Smooth muscle cell (in vitro differentiated cells): ENCODE measurements around the gene MARCHF6. TPM values are rescaled to one million over a fixed set of nuclear protein-coding genes. Genes with fewer than 3 reads are reported as not detected.

Source experiments
- DNase-seq: peaks from one replicate; lab custom pipeline; 2025; ENCODE audit not compliant: unreplicated experiment; lab: John Stamatoyannopoulos, UW
- H2AFZ ChIP-seq: fragments of 200-600 bp; sonication (generic); 2 replicates; pipeline ENCODE4 v1.6.0; 2016; ENCODE audit warnings: antibody characterized with exemption, low read depth, mild to moderate bottlenecking
- H3F3A ChIP-seq: fragments of 200-600 bp; sonication (generic); 2 replicates; pipeline ENCODE4 v1.6.0; 2017; ENCODE audit warnings: antibody characterized with exemption, low read depth
- H3K27ac ChIP-seq: fragments of 200-600 bp; sonication (generic); 2 replicates; pipeline ENCODE4 v1.5.1; 2016; ENCODE audit warnings: low read depth, mild to moderate bottlenecking
- H3K27me3 ChIP-seq: fragments of 200-600 bp; sonication (generic); 2 replicates; pipeline ENCODE4 v1.6.1; 2016; ENCODE audit warnings: low read depth, mild to moderate bottlenecking
- H3K36me3 ChIP-seq: fragments of 200-600 bp; sonication (generic); 2 replicates; pipeline ENCODE4 v1.5.1; 2016; ENCODE audit warnings: low read depth
- H3K4me1 ChIP-seq: fragments of 200-600 bp; sonication (generic); 2 replicates; pipeline ENCODE4 v1.5.1; 2016; ENCODE audit warnings: low read depth
- H3K4me2 ChIP-seq: fragments of 200-600 bp; sonication (generic); 2 replicates; pipeline ENCODE4 v1.6.0; 2016; ENCODE audit warnings: mild to moderate bottlenecking
- H3K4me3 ChIP-seq: fragments of 200-600 bp; sonication (generic); 2 replicates; pipeline ENCODE4 v1.5.1; 2016; ENCODE audit warnings: mild to moderate bottlenecking
- H3K79me2 ChIP-seq: fragments of 200-600 bp; sonication (generic); 2 replicates; pipeline ENCODE4 v1.6.0; 2016; ENCODE audit warnings: low read depth, mild to moderate bottlenecking
- H3K9ac ChIP-seq: fragments of 200-600 bp; sonication (generic); 2 replicates; pipeline ENCODE4 v1.6.0; 2016; ENCODE audit warnings: low read depth
- H3K9me3 ChIP-seq: fragments of 200-600 bp; sonication (generic); replicated peaks from 2 replicates; pipeline ENCODE4 v1.5.1; 2016; ENCODE audit warnings: low read depth
- H4K20me1 ChIP-seq: fragments of 200-600 bp; sonication (generic); 2 replicates; pipeline ENCODE4 v1.6.0; 2016; ENCODE audit warnings: low read depth
- WGBS: methylation state at CpG from one replicate; pipeline ENCODE4 v1.1.7; 2016; ENCODE audit warnings: low lambda C conversion rate; 5-methylcytosine and 5-hydroxymethylcytosine counted together
- polyA plus RNA-seq: library from polyadenylated mRNA; unstranded; fragments of >200 nt; fragmentation: Nextera tagmentation; extraction: Ambion mirVana; gene quantifications from 2 replicates; pipeline ENCODE4 v1.2.1, GENCODE V29; 2016
- total RNA-seq: library from RNA; depleted of rRNA; stranded (reverse); fragments of >200 nt; gene quantifications from 2 replicates; pipeline ENCODE4 v1.2.3, GENCODE V29; 2014
- TF ChIP-seq, protein P1 (sequence below): fragments of 200-600 bp; sonication (generic); IDR thresholded peaks from 2 replicates; pipeline ENCODE4 v1.5.1; 2017; ENCODE audit warnings: borderline replicate concordance, mild to moderate bottlenecking, antibody characterized with exemption; ENCODE audit not compliant: insufficient read depth, poor library complexity, severe bottlenecking

The MARCHF6 gene
- total and polyA plus RNA-seq, 2 experiments from 2014 or later, result 70.0 to 106 TPM

GRCh38 chr5:10348258-10348657 lies 5.2 kb upstream of the MARCHF6 start:
- H3K79me2 ChIP-seq, result no peaks in the 10 kb centered on the region
- 97% methylated on average over 2 of the region's 2 CpGs for WGBS
- H4K20me1 ChIP-seq, result no peaks in the 10 kb centered on the region
- no peak overlapping the region for H3K9ac ChIP-seq
- H3K27ac ChIP-seq, result no peak overlapping the region
- no peaks in the 10 kb centered on the region for H3K27me3 ChIP-seq
- no peak overlapping the region for H3K4me3 ChIP-seq
- H3F3A ChIP-seq, result peaks cover 6% of the 10 kb centered on the region
- H3K9me3 ChIP-seq, result no peaks in the 10 kb centered on the region
- H3K4me2 ChIP-seq, result no peak overlapping the region
- no peak overlapping the region for H2AFZ ChIP-seq
- peaks cover 3% of the 10 kb centered on the region for H3K4me1 ChIP-seq
- H3K36me3 ChIP-seq, result no peaks in the 10 kb centered on the region
- DNase-seq, result no peak
- TF ChIP-seq, protein P1, sequence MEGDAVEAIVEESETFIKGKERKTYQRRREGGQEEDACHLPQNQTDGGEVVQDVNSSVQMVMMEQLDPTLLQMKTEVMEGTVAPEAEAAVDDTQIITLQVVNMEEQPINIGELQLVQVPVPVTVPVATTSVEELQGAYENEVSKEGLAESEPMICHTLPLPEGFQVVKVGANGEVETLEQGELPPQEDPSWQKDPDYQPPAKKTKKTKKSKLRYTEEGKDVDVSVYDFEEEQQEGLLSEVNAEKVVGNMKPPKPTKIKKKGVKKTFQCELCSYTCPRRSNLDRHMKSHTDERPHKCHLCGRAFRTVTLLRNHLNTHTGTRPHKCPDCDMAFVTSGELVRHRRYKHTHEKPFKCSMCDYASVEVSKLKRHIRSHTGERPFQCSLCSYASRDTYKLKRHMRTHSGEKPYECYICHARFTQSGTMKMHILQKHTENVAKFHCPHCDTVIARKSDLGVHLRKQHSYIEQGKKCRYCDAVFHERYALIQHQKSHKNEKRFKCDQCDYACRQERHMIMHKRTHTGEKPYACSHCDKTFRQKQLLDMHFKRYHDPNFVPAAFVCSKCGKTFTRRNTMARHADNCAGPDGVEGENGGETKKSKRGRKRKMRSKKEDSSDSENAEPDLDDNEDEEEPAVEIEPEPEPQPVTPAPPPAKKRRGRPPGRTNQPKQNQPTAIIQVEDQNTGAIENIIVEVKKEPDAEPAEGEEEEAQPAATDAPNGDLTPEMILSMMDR, result no peak

DNA sequence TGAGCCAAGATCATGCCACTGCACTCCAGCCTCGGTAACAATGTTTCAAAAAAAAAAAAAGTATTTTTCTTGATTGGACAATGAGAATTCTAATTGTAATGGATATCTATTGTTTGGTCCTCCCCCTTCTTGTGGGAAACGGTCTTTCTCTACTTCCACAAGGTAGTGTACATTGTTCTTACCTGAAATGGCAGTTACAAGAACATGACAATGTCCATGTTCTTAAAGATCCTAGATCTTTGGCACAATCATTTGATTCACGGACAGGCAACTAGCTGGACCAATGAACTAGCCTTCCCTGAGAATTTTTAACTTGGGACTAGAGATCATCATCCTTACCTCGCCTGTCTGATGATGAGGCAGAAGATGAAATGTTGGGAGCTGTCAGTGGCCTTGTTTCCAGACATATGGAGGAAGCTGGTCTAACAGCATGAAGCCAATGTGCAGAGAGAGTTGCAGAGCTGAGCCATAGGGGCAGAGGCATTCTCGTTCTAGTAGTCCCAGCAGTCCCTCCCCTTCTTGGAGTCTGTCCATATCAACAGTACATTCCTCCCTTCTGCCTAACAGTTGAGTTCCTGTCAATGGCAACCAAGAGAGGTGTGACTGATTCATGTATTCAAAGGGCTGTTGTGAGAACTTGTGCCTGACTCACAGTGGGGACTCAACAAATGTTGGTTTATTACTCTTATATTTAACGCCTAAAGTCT lies 2.1 kb upstream of the MARCHF6 start:
- H3K4me2 ChIP-seq, result no peak overlapping the region
- no peaks in the 10 kb centered on the region for H3K9me3 ChIP-seq
- H4K20me1 ChIP-seq, result peaks cover 20% of the 10 kb centered on the region
- DNase-seq, result no peak
- H3K79me2 ChIP-seq, result peaks cover 28% of the 10 kb centered on the region
- 89% methylated on average over 6 of the region's 6 CpGs for WGBS
- H3K9ac ChIP-seq, result no peak overlapping the region
- no peak overlapping the region for H3K27ac ChIP-seq
- H2AFZ ChIP-seq, result no peak overlapping the region
- no peak overlapping the region for H3K4me3 ChIP-seq
- no peaks in the 10 kb centered on the region for H3K36me3 ChIP-seq
- TF ChIP-seq, protein P1, result no peak
- peaks cover 6% of the 10 kb centered on the region for H3F3A ChIP-seq
- no peaks in the 10 kb centered on the region for H3K27me3 ChIP-seq
- H3K4me1 ChIP-seq, result peaks cover 13% of the 10 kb centered on the region

DNA sequence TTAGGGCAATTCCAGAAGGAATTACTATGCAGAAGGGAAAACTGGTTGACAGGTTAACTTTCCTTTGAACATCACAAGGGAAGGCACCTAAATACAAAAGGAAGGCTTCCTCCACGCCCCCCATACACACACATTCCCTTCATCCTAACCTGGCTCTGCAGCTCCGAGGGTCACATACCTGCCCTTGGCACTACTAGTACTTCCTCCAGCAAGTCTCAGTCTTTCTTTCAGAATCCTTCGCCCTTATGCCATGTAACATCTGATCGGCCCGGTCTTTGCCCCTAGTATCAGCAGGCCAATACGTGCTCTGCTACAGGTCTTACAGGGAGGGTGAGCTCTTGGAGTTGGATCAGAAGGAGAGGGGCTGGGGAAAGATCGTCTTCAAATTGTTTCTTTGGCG lies 1.6 kb upstream of the MARCHF6 start:
- Histone ChIP-seq H3K79me2 (peaks cover 34% of the 10 kb centered on the region), H3K4me3 (no peak overlapping the region), H3K27me3 (no peaks in the 10 kb centered on the region), H3K27ac (peak overlapping the region; percentile 92), H2AFZ (no peak overlapping the region), H3K36me3 (no peaks in the 10 kb centered on the region), H3K9me3 (no peaks in the 10 kb centered on the region), H3K4me2 (peak overlapping the region; percentile 92), H3K4me1 (peaks cover 19% of the 10 kb centered on the region), H3K9ac (no peak overlapping the region), H3F3A (peaks cover 6% of the 10 kb centered on the region), H4K20me1 (peaks cover 26% of the 10 kb centered on the region)
- DNase-seq, result no peak
- TF ChIP-seq, protein P1, result no peak
- 84% methylated on average over 8 of the region's 8 CpGs for WGBS
